Spleen (tissue), 7 donors: ENCODE data around the gene RPL38.

ENCODE experiments used
- POLR2A ChIP-seq, 3 donors: fragments of 450-650 bp; IDR thresholded peaks; one replicate each; pipeline ENCODE4 v1.5.1; 2017; ENCODE audit warnings: antibody characterized with exemption in 3 of 3, mild to moderate bottlenecking in 1 of 3
- POLR2AphosphoS5 ChIP-seq, 3 donors: sonication (generic); formaldehyde crosslinking; IDR thresholded peaks; one replicate each; pipeline ENCODE4 v1.5.1; 2017; ENCODE audit warnings: antibody characterized with exemption in 3 of 3
- TF ChIP-seq, protein P1 (sequence below), 11 experiments: fragments of 200-600 bp in 7 of 11; fragments of 450-650 bp in 4 of 11; sonication (generic) in 4 of 11; IDR thresholded peaks in 8 of 11; conservative IDR thresholded peaks in 3 of 11; 1 replicate in 7 of 11; 2 replicates in 4 of 11; pipeline versions ENCODE4 v1.4.0 to v1.8.0; 2016 to 2021; ENCODE audit warnings: antibody characterized with exemption in 11 of 11, inconsistent platforms in 4 of 11, mild to moderate bottlenecking in 1 of 11
- donor health status: DM: no; HTN: no; CAD: no; lungs with moderate emphysema.
- donor health status: DM: no; HTN: no; CAD: no.
- donor health status: DM: no; HTN: no; CAD: no.

DNA sequence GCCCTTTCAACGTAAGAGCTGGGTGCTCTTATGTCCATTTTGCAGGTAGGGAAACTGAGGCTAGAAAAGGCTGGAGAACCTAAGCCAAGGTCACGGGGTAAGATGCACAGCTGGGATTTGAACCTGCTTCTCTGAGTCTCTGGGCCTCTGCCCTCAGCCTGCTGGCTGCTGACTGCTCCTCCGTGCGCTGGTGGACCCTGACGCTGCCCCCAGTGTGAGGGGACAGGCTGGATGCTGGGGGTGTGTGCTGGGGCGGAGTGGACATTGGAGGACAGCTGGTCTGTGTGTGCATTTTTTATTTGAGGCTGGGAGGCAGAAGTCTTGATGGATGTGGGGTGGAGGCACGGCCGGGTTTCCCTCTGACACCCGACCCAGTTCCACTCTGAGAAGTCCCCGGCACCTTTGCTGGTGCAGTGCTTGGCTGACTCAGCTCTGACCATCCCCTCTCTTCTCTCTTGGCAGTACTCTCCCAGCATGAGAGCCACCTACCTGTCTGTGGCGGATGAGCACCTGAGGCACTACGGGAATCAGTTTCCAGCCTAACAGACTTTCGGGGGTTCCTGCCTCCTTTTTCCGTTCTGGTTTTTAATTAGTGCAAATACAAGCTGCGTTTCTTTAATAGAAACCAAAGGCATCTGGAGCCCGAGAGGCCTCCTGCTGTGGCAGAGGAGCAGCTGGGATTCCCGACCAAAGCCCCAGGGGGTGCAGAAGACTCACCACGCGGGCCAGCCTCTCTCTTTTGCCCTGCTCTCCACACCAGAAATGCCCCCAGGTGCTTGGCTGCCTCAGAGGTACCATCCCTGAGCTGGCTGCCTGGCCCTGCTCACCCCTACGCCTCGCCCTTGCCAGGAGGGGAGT is 56.4 kb downstream of the RPL38 start:
- TF ChIP-seq, protein P1, sequence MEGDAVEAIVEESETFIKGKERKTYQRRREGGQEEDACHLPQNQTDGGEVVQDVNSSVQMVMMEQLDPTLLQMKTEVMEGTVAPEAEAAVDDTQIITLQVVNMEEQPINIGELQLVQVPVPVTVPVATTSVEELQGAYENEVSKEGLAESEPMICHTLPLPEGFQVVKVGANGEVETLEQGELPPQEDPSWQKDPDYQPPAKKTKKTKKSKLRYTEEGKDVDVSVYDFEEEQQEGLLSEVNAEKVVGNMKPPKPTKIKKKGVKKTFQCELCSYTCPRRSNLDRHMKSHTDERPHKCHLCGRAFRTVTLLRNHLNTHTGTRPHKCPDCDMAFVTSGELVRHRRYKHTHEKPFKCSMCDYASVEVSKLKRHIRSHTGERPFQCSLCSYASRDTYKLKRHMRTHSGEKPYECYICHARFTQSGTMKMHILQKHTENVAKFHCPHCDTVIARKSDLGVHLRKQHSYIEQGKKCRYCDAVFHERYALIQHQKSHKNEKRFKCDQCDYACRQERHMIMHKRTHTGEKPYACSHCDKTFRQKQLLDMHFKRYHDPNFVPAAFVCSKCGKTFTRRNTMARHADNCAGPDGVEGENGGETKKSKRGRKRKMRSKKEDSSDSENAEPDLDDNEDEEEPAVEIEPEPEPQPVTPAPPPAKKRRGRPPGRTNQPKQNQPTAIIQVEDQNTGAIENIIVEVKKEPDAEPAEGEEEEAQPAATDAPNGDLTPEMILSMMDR (IDR thresholded peaks at IDR 0.05 in 8 of 11, conservative IDR thresholded peaks at IDR 0.05 in 3 of 11), result no peak
- TF ChIP-seq POLR2A (IDR thresholded peaks at IDR 0.05) (no peak), POLR2AphosphoS5 (IDR thresholded peaks at IDR 0.05) (no peak)
